Skin of body (tissue), 2 donors: ENCODE results near the gene TESK2. TPM values are rescaled to one million over a fixed set of nuclear protein-coding genes. Genes with fewer than 3 reads are reported as not detected.
"Not testable (repeated sequence)": the region's sequence is repeated elsewhere in the genome, so short reads cannot be mapped to it uniquely, and the experiment has no call there.

Experiments
- DNase-seq: peaks from one replicate; lab custom pipeline; 2025; lab: John Stamatoyannopoulos, UW
- total RNA-seq: library from RNA; depleted of rRNA; stranded (reverse); fragments of >200 nt; gene quantifications from one replicate; pipeline ENCODE4 v1.2.3, GENCODE V29; 2014

The TESK2 gene
- total RNA-seq, 1 donor from 2014 or later = 7.4 TPM

DNA sequence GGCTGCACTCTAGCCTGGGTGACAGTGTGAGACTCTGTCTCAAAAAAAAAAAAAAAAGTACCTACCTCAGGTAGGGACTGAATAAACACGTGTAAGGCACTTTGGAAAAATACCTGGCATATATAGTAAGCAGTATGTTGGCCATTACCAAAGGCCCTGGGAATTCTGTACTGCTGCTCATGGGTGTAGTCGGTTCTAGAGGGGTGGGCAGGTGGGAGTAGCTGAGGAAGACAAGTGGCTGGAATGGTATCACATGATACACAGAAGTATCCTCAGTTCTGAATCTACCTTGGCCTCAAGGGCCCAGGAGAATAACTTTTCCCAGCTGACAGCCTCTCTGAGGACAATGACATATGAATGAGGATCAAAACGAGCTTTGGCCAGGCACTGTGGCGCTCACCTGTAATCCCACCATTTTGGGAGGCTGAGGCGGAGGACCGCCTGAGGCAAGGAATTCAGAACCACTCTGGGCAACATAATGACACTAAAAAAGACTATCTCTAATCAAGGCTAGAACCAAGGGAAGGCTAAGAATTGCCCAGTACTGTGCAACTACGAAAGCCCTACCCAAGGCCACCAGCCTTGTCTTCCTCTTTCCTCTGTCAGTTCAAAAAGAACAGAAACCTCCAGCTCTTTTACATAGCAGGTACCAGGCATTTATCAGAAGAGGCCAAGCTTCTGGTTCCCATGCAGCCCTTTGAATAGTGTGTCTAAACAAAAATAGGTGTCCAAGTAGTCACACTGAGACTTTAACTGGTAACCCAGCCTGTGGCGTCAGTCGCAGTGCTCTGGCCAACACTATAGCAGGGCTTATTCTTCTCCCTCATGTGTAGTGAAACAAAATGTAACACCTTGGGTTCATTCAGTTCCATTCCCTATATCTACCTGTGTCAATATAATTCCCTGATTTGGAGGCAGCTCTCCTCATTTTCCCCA is 19.3 kb upstream of the TESK2 start:
- no peak for DNase-seq

- DNase-seq = no peak
Observed at GRCh38 chr1:45508295-45509151, 17.6 kb upstream of the TESK2 start.

DNA sequence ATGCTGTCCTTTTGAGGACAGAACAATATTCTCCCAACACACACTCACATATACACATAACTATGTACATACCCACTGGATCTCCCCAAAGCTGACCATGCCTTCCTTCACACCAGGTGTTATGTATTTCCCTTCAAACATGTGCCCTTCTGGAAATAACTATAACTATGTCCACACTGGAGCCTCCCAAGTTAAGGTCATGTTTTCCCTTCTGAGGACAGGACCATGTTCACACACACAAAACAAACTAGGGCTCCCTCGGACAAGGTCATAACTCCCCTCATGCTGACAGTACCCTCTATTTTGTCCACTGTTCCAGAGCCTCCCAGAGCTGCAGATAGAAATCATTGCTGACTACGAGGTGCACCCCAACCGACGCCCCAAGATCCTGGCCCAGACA is 16.9 kb upstream of the TESK2 start:
- DNase-seq = no peak

- no peak for DNase-seq
Observed at GRCh38 chr1:45507195-45507594, 16.2 kb upstream of the TESK2 start.

- DNase-seq = no peak
Observed at GRCh38 chr1:45503462-45504360, 12.7 kb upstream of the TESK2 start.

DNA sequence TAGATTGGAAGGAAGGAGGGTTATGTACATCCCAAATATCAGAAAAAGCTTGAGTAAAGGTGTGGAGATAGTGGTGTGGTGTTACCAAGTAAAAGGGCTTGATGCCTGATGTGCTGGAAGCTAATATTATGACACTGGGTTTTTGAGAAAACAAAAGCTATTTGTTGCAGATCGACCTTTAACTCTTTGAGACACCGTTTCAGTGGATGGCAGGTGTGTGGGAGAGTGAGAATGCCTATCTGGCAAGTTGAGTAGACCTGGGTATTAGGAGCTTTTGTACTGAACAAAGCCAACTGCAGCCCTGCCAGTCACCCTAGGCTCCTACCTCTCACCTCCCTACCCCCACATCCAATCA is 10.5 kb upstream of the TESK2 start:
- no peak for DNase-seq

- no peak for DNase-seq
Observed at GRCh38 chr1:45499415-45499769, 8.4 kb upstream of the TESK2 start.

DNA sequence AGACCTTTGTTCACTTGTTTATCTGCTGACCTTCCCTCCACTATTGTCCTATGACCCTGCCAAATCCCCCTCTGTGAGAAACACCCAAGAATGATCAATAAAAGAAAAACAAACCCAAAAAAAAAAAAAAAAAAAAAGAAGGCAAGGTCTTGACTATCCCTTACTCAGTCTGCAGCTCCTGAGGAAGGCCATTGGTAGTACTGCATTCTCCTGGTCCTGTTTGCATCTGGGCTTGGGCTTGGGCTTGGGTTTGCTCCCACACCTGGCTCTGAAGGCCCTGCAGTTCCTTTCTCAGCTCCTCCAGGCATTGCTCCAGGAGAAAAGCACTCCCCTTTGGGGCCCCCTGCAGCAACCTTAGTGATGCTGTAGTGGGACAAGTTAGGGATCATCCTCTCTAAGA is 7.3 kb upstream of the TESK2 start:
- no peak for DNase-seq

GRCh38 chr1:45493116-45493697 is 2.2 kb upstream of the TESK2 start:
- peak; percentile 9 for DNase-seq

DNA sequence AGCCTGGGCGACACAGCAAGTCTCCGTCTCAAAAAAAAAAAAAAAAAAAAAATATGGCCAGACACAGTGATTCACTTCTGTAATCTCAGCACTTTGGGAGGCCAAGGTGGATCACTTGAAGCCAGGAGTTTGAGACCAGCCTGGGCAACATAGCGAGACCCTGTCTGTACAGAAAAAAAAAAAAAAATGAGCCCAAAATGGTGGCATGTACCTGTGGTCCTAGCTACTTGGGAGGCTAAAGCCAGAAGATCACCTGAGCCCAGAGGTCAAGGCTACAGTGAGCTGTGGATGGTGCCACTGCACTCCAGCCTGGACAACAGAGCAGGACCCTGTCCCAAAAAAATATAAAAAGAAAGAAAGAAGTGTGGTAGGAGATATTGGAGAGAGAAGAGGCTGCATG is 1.7 kb upstream of the TESK2 start:
- no peak for DNase-seq

DNA sequence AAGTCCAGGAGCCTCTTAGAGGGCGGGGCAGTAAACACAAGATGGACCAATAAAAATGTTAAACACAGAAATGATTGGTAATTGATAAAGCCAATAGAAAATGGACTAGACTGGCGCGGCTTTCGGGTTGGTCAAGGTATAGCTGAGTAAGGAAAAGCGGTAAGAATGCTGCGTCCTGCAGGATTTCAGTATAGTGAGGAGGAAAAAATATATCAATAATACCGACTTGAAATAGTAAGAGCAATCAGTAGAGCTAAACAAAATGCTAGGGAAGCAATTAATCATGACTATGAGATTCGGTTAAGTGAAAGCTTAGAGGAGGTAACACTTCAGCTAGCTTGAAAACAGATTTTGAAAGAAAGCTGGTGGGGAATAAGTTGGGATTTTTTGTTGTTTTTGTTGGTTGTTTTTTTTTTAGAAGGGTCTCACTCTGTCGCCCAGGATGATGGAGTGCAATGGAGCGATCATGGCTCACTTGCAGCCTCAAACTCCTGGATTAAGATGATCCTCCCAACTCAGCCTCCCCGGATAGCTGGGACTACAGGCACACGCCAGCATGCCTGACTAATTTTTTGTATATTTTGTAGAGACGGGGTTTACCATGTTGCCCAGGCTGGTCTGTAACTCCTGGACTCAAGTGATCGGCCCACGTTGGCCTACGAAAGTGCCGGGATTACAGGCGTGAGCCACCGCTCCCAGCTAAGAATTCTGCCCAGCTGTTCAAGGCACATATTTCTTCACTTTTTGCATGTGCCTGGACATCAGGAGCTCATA is 711 bp upstream of the TESK2 start:
- no peak for DNase-seq

GRCh38 chr1:45490121-45490625 is 790 bp downstream of the TESK2 start:
- no peak for DNase-seq

- not testable (repeated sequence) for DNase-seq
Observed at GRCh38 chr1:45489379-45489778, 1.6 kb downstream of the TESK2 start.

- DNase-seq = no peak
Observed at GRCh38 chr1:45488666-45489377, 2.1 kb downstream of the TESK2 start.

- DNase-seq = no peak
Observed at GRCh38 chr1:45485949-45486348, 5.0 kb downstream of the TESK2 start.

- no peak for DNase-seq
Observed at GRCh38 chr1:45479039-45479748, 11.8 kb downstream of the TESK2 start.

GRCh38 chr1:45478121-45478814 is 12.7 kb downstream of the TESK2 start:
- no peak for DNase-seq

- DNase-seq = no peak
Observed at GRCh38 chr1:45477646-45478045, 13.3 kb downstream of the TESK2 start.
